ENCODE results near the gene TNF. TPM values are rescaled to one million over a fixed set of nuclear protein-coding genes. Genes with fewer than 3 reads are reported as not detected.

Gene TNF
- total RNA-seq, 2 donors from 2014 or later, result 0.66 to 1.3 TPM

DNA sequence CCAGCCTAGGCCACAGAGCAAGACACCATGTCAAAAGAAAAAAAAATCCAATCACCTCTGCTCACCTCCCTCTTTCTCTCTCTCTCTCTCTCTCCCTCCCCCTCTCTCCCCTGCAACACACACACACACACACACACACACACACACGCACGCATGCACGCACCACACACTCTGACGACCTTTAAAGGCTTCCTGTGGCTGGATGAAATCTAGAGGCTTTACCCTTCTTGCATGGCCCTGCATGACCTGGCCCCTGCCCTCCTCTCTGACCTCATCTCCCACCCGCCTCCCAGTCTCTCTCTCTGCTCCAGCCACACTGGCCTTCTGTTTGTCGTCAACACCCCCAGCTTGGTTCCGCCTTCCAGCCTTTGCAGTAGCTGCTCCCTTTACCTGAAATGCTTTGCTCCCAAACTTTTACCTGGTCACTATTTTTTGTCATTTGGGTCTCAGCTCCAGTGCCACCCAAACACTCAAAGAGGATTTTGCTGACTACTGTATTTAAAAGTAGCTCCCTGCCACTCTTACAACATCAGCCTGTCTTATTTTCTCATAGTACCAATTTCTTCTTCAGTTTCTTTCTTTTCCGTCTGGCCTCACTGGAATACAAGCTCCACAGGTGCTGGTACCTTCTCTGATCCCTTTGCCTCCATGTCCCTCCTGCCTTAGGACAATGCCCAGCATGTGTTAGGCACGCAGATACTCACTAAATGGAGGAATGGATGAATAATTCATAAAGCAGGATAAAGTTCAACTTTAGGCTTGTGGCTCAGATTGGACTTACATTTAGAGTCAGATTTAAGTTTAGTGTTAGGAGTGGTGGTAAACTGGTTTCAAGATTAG is 7.6 kb upstream of the TNF start:
- Histone ChIP-seq H3K27ac (no peak overlapping the region), H3K9me3 (no peaks in the 10 kb centered on the region), H3K4me3 (no peak overlapping the region), H3K36me3 (replicated peaks in 1 of 2; ENCODE audit: insufficient read depth in 1 of 2, low read depth in 2 of 2) (no peaks in the 10 kb centered on the region), H3K27me3 (no peaks in the 10 kb centered on the region), H3K4me1 (no peaks in the 10 kb centered on the region)
- intact Hi-C loops (cut with DNase I), result no loop called here
- no peak for ATAC-seq
- 46 to 60% methylated on average over 8 to 9 of the region's 9 CpGs for WGBS, 2 donors
- DNase-seq, result no peak
- TF ChIP-seq POLR2A (IDR thresholded peaks at IDR 0.05), result no peak
- TF ChIP-seq, protein P1, sequence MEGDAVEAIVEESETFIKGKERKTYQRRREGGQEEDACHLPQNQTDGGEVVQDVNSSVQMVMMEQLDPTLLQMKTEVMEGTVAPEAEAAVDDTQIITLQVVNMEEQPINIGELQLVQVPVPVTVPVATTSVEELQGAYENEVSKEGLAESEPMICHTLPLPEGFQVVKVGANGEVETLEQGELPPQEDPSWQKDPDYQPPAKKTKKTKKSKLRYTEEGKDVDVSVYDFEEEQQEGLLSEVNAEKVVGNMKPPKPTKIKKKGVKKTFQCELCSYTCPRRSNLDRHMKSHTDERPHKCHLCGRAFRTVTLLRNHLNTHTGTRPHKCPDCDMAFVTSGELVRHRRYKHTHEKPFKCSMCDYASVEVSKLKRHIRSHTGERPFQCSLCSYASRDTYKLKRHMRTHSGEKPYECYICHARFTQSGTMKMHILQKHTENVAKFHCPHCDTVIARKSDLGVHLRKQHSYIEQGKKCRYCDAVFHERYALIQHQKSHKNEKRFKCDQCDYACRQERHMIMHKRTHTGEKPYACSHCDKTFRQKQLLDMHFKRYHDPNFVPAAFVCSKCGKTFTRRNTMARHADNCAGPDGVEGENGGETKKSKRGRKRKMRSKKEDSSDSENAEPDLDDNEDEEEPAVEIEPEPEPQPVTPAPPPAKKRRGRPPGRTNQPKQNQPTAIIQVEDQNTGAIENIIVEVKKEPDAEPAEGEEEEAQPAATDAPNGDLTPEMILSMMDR (IDR thresholded peaks at IDR 0.05), result no peak

GRCh38 chr6:31568537-31568961 is 6.8 kb upstream of the TNF start:
- no peak for TF ChIP-seq POLR2A (IDR thresholded peaks at IDR 0.05)
- TF ChIP-seq, protein P1 (IDR thresholded peaks at IDR 0.05), result no peak
- H3K4me3 ChIP-seq, result no peak overlapping the region
- no peaks in the 10 kb centered on the region for H3K9me3 ChIP-seq
- intact Hi-C loops (cut with DNase I), result no loop called here
- no peak overlapping the region for H3K27ac ChIP-seq
- no peak for ATAC-seq
- H3K4me1 ChIP-seq, result no peaks in the 10 kb centered on the region
- H3K36me3 ChIP-seq (replicated peaks in 1 of 2; ENCODE audit: insufficient read depth in 1 of 2, low read depth in 2 of 2), result no peaks in the 10 kb centered on the region
- WGBS, 2 donors, result 54 to 66% methylated on average over 3 of the region's 3 CpGs
- DNase-seq, result peak in 1 of 4 donors; percentile 49
- no peaks in the 10 kb centered on the region for H3K27me3 ChIP-seq

GRCh38 chr6:31569861-31570536 is 5.4 kb upstream of the TNF start:
- DNase-seq, result no peak
- Histone ChIP-seq H3K36me3 (replicated peaks in 1 of 2; ENCODE audit: insufficient read depth in 1 of 2, low read depth in 2 of 2) (no peaks in the 10 kb centered on the region), H3K9me3 (no peaks in the 10 kb centered on the region), H3K4me3 (no peak overlapping the region), H3K27me3 (no peaks in the 10 kb centered on the region), H3K4me1 (no peaks in the 10 kb centered on the region), H3K27ac (no peak overlapping the region)
- no peak for ATAC-seq
- intact Hi-C loops (cut with DNase I), result no loop called here
- WGBS, 2 donors, result 35 to 42% methylated on average over 1 of the region's 1 CpG
- TF ChIP-seq, protein P1 (IDR thresholded peaks at IDR 0.05), result no peak
- TF ChIP-seq POLR2A (IDR thresholded peaks at IDR 0.05), result no peak

- H3K4me3 ChIP-seq, result no peak within 1 kb of the TSS
Observed at GRCh38 chr6:31572041-31572911, 3.1 kb upstream of the TNF start, which contains the start of gene LTA. LTA (plus strand) TSS chr6:31572289; CDS start chr6:31572743, 454 bp downstream.

More at GRCh38 chr6:31572041-31572911, 3.1 kb upstream of the TNF start, which contains the start of gene LTA:
- ATAC-seq (peak; percentile 14), DNase-seq (no peak)
- TF ChIP-seq POLR2A (IDR thresholded peaks at IDR 0.05), result no peak
- TF ChIP-seq, protein P1 (IDR thresholded peaks at IDR 0.05), result no peak
- Histone ChIP-seq H3K36me3 (replicated peaks in 1 of 2; ENCODE audit: insufficient read depth in 1 of 2, low read depth in 2 of 2) (no peaks in the 10 kb centered on the region), H3K9me3 (no peaks in the 10 kb centered on the region), H3K27me3 (no peaks in the 10 kb centered on the region), H3K27ac (no peak within 1 kb of the TSS), H3K4me1 (no peaks in the 10 kb centered on the region)
- WGBS, 2 donors, result 63 to 77% methylated on average over 27 of the region's 27 CpGs
- intact Hi-C loops (cut with DNase I), result no loop called here
